Activated CD8-positive, alpha-beta memory T cell treated with anti-CD3 and anti-CD28 coated beads, Interleukin-2, amount 50 U/mL, for 24 hours (primary cell): Measurements from ENCODE around the gene PSD2.

ENCODE experiments used
- DNase-seq: peaks from one replicate; pipeline ENCODE4 v3.0.0-alpha.2; 2020; ENCODE audit errors: extremely low read depth

The PSD2 gene

GRCh38 chr5:139855946-139856540 lies 60.4 kb downstream of the PSD2 start:
- DNase-seq, result no peak

- DNase-seq, result no peak
Observed at GRCh38 chr5:139856714-139857113, 61.1 kb downstream of the PSD2 start.

- DNase-seq, result no peak
Observed at GRCh38 chr5:139859013-139859412, 63.4 kb downstream of the PSD2 start.

- no peak for DNase-seq
Observed at GRCh38 chr5:139861021-139861888, 65.6 kb downstream of the PSD2 start.

GRCh38 chr5:139861889-139862207 lies 66.2 kb downstream of the PSD2 start:
- no peak for DNase-seq

GRCh38 chr5:139862313-139862712 lies 66.7 kb downstream of the PSD2 start:
- DNase-seq, result no peak

- DNase-seq, result no peak
Observed at GRCh38 chr5:139862803-139863202, 67.2 kb downstream of the PSD2 start.

- no peak for DNase-seq
Observed at GRCh38 chr5:139863361-139863760, 67.8 kb downstream of the PSD2 start.

GRCh38 chr5:139863855-139864558 lies 68.4 kb downstream of the PSD2 start:
- peak; percentile 27 for DNase-seq

GRCh38 chr5:139864716-139865483 lies 69.3 kb downstream of the PSD2 start:
- DNase-seq, result no peak

GRCh38 chr5:139867109-139867508 lies 71.5 kb downstream of the PSD2 start:
- no peak for DNase-seq

GRCh38 chr5:139867581-139867980 lies 72.0 kb downstream of the PSD2 start:
- no peak for DNase-seq

GRCh38 chr5:139869042-139869790 lies 73.6 kb downstream of the PSD2 start:
- no peak for DNase-seq

GRCh38 chr5:139870677-139871076 lies 75.1 kb downstream of the PSD2 start:
- no peak for DNase-seq

- no peak for DNase-seq
Observed at GRCh38 chr5:139871614-139872013, 76.0 kb downstream of the PSD2 start.

GRCh38 chr5:139872052-139872766 lies 76.6 kb downstream of the PSD2 start:
- DNase-seq, result no peak

- no peak for DNase-seq
Observed at GRCh38 chr5:139872851-139873794, 77.5 kb downstream of the PSD2 start.

- DNase-seq, result no peak
Observed at GRCh38 chr5:139875957-139876356, 80.3 kb downstream of the PSD2 start.

GRCh38 chr5:139877129-139877597 lies 81.6 kb downstream of the PSD2 start:
- no peak for DNase-seq
